Frontal cortex (tissue), 4 donors: ENCODE measurements around the gene KCTD14. TPM values are rescaled to one million over a fixed set of nuclear protein-coding genes. Genes with fewer than 3 reads are reported as not detected.
"Not testable (repeated sequence)": the region's sequence is repeated elsewhere in the genome, so short reads cannot be mapped to it uniquely, and the experiment has no call there.

ENCODE experiments used
- DNase-seq, 2 donors: peaks; one replicate each; pipeline ENCODE4 v3.0.0; 2012; ENCODE audit warnings: low spot score in 2 of 2
- FAIRE-seq: peaks from 2 replicates; lab custom pipeline; 2012; peaks lifted over from hg19 to GRCh38; lab: Jason Lieb, UNC
- total RNA-seq: library from RNA; depleted of rRNA; stranded (reverse); fragments of >200 nt; gene quantifications from one replicate; pipeline ENCODE4 v1.2.3, GENCODE V29; 2014
- donor health status: control.
- donor health status: control.
- donor health status: control.

Gene KCTD14
- total RNA-seq, 1 donor from 2014 or later = 0.82 TPM

DNA sequence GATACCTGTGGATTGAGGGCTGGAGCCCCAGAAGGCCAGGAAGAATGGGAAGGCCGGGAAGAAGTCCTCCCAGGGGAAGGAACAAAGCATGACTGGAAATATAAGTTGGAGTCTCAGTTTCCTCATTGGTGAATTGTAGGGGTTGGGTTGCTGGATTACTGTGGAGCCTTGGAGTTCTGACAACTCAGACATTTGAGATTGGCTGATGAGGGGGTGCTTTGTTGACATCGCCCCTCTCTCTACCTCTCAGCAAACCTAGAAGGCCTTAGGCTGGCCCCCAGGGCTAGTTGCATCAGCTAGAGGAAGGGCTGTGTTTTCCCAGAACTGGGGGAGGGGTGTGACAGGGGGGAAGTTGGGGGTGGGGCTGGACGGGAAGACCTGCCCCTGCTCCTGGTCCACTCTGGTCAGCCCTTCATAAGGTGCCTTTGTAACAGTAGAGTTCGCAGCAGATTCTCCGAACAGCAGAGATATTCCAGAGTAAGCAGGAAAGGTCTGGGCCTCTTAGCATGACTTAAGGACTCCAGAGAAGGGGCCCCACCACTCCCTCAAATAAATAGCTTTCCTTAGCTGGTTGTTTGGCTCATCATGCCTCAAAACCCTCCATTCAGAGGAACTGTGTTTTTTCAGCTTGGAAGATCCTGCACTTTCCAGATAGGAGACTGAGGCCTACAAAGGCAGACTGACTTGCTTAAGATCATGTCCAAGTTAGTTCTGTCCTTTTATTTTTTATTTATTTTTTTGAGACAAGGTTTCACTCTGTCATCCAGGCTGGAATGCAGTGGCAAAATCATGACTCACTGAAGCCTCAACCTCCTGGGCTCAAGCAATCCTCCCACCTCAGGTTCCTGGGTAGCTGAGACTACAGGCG, 28.1 kb upstream of the KCTD14 start:
- DNase-seq = no peak
- no peak for FAIRE-seq

DNA sequence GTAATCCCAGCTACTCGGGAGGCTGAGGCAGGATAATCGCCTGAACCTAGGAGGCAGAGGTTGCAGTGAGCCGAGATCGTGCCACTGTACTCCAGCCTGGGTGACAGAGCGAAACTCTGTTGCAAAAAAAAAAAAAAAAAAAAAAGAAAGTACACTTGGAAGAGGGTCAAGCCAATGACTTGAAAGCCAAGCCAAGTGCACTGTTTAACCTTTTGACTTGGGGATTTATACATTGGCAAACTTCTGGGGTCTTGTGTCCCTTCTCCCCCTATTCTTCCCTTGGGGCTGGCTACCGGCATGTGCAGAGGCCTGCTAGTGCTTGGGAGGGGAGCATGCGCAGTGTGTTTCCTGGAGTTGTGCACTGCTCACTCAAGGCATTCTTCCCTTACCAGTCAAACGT, 26.3 kb upstream of the KCTD14 start:
- no peak for DNase-seq
- FAIRE-seq = no peak

DNA sequence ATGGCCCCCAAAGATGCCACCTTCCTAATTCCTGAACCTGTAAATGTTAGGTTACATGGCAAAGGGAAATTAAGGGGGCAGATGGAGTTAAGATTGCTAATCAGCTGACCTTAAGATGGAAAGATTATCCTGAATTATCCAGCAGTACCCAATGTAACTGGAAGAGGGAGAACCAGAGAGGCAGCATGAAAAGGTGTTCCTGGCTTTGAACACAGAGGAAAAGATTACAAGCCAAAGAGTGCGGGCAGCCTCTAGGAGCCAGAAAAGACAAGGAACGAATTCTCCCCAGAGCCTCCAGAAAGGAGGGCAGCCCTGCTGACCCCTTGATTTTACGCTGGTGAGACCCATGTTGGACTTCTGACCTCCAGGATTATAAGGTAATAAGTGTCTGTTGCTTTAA, 25.5 kb upstream of the KCTD14 start:
- no peak for DNase-seq
- no peak for FAIRE-seq

DNA sequence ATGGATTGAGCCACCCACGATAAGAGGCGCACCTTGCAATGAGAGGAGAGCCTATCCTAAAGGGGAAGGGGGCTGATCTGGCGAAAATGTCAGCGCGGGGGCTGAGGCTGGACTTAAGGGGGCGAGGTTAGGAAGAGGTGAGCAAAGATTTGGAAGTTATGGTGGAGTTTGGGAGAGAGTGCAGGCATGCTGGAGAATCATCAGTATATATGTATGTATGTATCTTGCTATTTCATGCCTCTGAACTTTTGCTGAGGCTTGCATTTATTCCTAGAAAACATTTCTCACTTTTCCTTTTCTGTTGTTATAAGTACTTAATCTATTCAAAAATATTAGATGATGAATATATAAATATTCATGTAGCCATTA, 23.4 kb upstream of the KCTD14 start:
- FAIRE-seq (no peak), DNase-seq (no peak)

DNA sequence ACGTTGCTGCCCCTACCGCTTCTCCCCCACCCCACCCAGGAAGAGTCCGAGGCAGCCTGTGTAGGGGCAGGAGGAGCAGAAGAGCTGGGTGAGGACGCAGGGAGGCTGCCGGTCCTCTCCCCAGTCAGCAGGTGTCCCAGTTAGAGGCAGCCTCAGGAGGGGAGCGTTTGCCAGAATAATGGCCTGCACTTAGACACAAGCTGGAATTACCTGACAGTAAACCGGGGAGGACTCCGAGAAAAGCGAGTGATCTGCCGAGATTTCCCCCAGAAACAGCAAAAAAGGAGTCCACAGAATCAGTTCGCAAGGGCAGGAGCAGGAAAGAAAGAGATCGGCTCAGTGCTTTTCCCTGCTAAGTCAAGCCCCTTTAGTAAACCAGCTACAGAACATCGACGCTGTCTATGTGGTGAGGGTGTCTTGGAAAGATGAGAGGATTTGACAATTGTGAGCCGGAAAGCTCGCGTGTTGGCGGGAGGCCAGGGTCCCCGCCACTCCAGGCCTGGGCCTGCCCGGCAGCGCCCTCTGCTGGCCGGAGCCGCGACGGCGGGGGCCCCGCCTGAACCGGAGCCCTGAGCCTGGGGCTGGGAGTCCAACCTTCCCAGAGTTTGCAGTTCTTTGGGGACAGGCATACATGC, 22.9 kb upstream of the KCTD14 start:
- peak; percentile 72 to 86 for DNase-seq
- FAIRE-seq = no peak

DNA sequence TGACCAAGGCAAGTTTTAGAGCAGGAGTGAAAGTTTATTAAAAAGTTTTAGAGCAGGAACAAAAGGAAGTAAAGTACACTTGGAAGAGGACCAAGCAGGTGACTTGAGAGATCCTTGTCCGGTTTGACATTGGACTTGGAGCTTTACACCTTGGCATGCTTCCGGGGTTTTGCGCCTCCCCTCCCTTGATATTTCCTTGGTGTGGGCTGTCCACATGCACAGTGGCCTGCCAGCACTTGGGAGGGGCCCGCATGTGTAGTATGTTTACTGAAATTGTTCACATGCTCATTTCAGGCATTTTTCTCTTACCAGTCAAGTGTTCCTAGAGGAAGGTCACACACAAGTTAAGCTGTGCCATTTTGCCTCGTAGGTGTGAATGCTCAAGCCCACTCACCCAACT, 21.6 kb upstream of the KCTD14 start:
- DNase-seq (no peak), FAIRE-seq (no peak)

DNA sequence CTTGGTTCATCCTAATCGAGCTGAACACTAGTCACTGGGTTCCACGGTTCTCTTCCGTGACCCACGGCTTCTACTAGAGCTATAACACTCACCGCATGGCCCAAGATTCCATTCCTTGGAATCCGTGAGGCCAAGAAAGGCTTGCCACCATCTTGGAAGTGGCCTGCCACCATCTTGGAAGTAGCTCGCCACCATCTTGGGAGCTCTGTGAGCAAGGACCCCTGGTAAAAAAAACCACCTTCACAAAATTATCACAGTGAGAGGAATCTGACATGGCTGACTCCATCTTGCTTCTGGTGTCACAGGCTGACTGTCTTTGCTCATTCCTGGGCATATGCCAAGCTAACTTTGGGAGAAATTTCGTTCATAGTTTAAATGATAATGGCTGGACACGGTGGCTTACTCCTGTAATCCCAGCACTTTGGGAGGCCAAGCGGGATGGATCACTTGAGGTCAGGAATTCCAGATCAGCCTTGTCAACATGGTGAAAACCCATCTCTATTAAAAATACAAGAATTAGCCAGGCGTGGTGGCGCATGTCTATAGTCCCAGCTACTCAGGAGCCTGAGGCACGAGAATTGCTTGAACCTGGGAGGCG, 18.9 kb upstream of the KCTD14 start:
- DNase-seq (no peak), FAIRE-seq (no peak)

DNA sequence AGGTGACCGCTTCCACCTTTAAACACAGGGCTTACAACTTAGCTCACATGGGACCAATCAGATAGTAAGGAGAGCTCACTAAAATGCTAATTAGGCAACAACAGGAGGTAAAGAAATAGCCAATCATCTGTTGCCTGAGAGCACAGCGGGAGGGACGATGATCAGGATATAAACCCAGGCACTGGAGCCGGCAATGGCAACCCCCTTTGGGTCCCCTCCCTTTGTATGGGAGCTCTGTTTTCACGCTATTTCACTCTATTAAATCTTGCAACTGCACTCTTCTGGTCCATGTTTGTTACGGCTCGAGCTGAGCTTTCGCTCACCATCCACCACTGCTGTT, 18.3 kb upstream of the KCTD14 start:
- not testable (repeated sequence) for FAIRE-seq, DNase-seq

DNA sequence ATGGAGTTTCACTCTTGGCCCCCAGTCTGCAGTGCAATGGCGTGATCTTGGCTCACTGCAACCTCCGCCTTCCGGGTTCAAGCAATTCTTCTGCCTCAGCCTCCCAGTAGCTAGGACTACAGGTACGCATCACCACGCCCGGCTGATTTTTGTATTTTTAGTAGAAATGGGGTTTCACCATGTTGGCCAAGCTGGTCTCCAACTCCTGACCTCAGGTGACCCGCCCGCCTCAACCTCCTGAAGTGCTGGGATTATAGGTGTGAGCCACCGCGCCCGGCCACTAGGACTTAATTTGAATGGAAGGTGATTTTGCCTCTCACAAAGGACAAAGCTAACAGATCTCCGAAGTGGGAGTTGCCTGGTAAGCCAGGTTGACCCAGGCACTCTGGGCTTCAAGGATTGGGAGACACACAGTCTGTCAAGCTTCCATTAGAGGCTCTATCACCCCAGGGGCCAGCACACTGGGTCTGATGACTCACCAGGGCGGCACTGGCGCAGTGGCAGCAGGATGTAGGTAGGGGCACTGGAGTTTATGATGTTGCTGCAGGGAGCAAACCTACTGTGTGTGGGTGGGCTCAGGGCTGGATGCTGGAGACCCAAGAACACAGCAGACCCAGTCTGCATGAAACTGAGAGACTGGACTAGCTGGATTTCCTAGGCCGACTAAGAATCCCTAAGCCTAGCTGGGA, 17.8 kb upstream of the KCTD14 start:
- DNase-seq = no peak
- FAIRE-seq = no peak

DNA sequence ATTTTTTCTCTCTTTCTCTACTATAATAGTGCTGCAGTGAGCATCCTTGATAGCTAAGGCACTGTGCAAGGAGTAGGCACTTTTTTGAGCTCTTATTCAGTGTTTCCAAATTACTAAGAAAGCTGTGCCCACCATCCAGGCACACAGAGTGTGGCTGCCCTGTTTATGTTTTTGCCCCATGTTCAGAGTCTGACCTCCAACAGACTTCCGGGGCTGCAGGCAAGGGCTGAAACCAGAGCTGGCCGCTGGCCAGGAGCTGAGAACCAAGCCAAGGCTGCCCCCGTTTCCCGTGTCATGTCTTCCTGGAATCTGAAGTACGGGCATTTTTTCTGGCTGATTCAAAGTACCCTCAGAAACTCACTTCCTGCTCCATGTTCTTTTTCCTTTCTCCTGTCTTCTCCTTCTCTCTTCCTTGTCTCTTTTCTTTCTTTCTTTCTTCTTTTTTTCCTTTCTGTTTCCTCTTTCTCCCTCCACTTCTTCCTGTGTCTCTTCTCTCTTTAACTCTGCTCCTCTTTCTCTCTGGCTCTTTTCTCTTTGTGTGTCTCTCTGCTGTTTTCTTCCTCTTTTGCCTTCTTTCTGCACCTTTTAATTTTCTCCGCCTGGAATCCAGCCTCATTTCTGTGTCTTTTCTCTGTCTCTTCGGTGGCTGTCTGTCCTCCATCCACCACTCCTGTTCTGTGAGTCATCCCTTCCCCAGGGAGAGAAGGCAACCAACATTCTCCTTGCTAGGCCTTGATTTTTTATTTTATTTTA, 17.0 kb upstream of the KCTD14 start:
- FAIRE-seq (no peak), DNase-seq (peak; percentile 23 to 39)

DNA sequence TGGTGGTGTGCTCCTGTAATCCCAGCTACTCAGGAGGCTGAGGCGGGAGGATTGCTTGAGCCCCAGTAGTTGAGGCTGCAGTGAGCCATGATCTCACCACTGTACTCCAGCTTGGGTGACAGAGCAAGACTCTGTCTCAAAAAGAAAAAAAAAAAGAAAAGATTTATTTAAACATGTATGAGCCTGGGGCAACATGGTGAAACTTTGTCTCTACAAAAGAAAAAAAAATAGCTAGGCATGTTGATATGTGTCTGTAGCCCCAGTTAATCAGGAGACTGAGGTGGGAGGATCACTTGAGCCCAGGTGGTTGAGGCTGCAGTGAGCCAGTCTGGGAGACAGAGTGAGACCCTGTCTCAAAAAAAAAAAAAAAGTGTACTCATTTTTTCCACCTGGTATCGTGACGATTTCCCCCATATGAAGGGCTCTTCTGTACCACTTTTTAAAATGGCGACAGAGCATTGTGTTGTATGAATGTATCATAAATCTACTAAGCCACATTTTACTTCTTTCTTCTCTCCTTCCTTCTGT, 16.4 kb upstream of the KCTD14 start:
- DNase-seq (no peak), FAIRE-seq (no peak)

DNA sequence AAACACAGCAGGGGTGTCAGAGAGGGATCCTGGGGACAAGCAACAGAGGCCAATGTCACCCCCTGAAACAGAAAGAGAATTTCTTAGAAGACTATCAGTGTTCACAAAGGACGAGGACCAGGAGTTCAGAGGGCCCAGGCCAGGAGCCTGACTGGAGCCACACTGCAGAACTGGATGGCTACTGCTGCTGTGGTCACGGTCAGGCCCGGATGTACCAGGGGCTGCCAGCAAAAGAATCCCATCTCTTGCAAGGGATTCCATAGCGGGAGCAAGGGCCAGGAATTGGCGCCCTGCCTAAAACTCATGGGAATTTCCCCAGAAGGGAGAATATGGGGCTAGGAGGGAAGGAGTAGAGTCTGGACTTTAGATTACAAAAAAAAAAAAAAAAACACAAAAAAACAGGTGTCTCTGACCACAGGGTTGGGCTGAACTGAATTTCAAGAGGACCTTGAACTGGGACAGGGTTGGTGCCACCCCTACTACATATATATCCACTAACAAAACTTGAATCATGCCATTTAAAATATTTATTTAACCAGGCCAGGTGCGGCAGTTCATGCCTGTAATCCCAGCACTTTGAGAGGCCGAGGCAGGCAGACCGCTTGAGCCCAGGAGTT, 15.7 kb upstream of the KCTD14 start:
- FAIRE-seq = no peak
- no peak for DNase-seq

DNA sequence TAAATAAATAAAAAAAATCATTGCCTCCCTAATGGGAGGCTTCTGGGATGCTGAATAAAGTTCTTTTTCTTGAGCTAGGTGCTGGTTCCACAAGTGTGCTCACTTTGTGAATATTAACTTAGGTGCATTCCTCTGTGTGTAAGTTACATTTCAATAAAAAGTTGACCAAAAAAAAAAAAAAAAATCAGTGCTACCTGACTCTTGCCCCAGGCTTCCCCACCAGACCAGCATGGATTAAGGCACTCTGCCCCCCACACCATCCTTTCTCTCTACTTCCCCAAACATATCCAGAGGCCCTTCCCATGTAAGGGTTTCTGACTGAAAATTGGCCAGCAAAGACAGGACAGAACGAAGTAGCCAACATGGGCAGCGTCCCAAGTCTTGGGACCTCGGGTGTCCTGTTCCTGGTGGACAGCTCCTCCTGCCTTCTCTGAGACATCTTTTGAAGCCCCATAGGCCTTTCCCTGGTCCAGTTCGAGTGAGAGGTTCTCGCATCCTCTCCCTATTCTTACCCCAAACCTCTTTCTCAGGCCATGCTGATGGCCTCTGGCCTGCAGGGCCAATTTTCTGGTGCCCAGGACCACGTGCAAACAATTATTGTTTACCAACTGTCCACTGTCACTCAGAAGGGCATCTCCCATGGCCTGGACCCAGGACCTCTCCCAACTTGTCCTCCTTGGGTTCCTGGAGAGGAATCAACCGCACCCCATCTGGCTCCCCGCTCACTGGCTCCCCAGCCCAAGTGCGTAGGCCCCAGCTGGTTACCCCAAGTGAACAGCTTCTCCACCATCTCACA, 14.9 kb upstream of the KCTD14 start:
- DNase-seq = no peak
- FAIRE-seq = no peak

DNA sequence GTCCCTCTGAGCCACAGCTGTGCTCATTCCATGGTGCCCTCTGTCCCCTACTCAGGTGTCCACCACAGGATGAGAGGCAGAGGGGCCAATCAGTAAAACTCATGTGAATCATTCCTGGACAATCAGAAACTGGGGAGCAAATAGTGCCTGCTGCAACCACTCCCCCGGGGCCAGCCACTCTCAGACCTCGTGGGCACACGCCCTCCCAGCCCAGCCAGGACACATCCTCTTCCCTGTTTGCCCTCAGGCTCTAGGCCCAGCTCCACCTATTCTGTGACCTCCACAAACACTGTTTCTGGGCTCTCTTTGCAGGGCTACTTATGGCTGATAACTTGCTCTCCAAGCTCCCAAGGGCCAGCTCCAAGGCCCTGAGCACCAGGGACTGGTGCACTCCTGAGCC, 14.0 kb upstream of the KCTD14 start:
- no peak for FAIRE-seq
- DNase-seq = no peak

DNA sequence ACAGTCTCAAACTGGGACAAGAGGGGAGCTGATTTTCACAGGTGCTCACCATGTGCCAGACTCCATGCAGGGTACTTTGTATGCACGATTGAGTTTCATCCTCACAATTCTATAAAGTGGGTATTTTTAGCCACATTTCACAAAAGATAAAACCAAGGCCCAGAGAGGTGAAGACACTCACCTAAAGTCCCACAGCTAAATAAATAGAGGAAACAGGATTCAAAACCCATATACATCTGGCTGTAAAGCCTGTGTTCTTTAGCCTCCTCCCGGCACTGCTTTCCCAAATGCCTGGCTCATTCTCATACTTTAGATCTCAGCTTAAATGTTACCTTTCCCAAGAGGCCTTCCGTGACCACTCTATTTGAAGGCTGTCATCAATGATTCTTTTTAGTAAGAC, 13.2 kb upstream of the KCTD14 start:
- FAIRE-seq (no peak), DNase-seq (no peak)

DNA sequence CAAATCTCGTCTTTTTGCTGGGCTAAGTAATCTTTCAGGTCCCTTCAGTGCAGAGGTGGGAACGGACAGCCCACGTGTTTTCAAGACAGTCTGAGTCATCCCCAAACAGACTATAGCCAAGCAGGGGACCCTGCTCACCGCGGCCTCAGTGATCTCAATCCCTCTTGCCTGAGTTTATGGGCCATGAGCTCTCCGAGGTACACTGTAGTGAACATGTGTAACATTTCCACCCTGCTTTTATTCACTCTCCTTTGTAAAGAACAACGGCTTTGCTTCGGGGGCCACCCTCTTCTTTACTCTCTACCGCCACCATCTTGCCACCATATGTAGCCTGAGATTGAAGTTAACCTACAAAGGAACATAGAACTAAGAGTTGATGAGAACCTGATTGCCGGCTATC, 11.5 kb upstream of the KCTD14 start:
- FAIRE-seq = no peak
- DNase-seq = no peak

DNA sequence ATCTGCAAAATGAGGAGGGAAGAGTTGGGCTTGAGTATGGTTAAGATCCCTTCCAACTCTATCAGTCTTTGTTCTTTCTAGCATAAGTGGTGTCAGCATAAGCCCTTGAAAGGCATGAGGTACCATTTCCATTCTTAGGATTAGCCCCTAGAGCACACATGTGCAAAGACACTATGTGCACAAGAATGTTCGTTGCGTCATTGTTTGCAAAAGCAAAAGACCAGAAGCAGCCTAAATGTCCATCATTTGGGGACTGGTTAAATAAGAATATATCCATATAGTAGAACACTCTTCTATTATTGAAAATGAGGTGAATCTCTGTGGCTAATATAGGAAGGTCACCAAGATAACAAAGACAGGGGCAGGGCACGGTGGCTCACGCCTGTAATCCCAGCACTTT, 10.0 kb upstream of the KCTD14 start:
- no peak for DNase-seq

DNA sequence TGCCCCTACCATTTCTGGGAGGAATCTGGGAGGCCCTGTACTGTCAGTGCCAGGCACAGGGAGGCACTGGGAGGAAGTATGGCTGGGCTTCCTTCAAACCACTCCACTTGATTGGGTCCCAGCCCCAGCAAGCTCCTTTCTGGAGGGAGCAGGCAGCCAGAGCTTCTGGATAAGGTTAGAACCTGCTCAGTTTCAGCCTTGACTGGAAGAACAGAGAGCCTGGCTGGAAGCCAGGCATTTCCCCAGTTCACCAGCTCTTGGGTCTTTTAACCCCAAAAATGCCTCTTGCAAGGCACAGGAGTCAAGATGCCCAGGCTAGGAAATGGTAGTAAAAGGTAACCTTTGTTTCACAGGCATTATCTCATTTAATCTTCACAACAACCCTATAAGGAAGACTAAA, 9.0 kb upstream of the KCTD14 start:
- FAIRE-seq (no peak), DNase-seq (no peak)

More for the DNA sequence above, 10.0 kb upstream of the KCTD14 start:
- FAIRE-seq = no peak

DNA sequence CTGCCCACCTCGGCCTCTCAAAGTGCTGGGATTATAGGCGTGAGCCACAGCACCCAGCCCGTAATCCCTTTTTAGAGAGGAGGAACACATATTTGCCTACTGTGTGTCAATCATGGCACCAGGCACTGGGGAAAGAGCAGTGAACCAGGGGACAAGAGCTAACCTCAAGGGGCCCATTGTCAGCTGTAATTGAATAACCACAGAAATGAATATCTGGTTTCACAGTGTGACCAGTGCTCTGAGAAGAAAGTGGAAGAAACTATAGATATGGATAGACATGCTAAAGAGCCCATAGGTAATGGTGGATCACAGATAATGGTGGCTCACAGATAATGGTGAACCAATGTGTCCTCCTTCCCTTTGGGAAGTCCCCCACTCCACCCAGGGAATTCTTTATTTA, 8.6 kb upstream of the KCTD14 start:
- FAIRE-seq = no peak
- DNase-seq = no peak
